CD4-positive, alpha-beta T cell (primary cell): ENCODE measurements around the gene SDK2. TPM values are rescaled to one million over a fixed set of nuclear protein-coding genes. Genes with fewer than 3 reads are reported as not detected.

Source experiments
- ATAC-seq: fragments of 200-7000 bp; cut with Tn5 transposase; one replicate; pipeline ENCODE4 v1.10.0; 2022; ENCODE audit warnings: mild to moderate bottlenecking; ENCODE audit not compliant: poor library complexity
- CTCF ChIA-PET: fragments of 350-600 bp; sonication (Branson Sonifier 250); formaldehyde crosslinking; loops from one replicate; lab custom pipeline; 2021; ENCODE audit warnings: antibody characterized with exemption, inconsistent platforms; lab: Charles Lee
- POLR2A ChIA-PET: fragments of 350-600 bp; sonication (Branson Sonifier 250); formaldehyde crosslinking; loops from one replicate; lab custom pipeline; 2021; ENCODE audit warnings: antibody characterized with exemption, inconsistent platforms; lab: Charles Lee
- DNase-seq, 14 experiments: peaks; one replicate each; pipeline ENCODE4 v3.0.0-alpha.2; 2013 to 2020; ENCODE audit warnings: mixed read lengths in 2 of 14
- H3K27ac ChIP-seq, 2 donors: one replicate each; pipeline versions ENCODE4 v1.5.1 to v1.7.0; 2013; ENCODE audit warnings: low read length in 2 of 2, low read depth in 1 of 2, mild to moderate bottlenecking in 1 of 2
- H3K27me3 ChIP-seq, 2 experiments: 1 replicate in 1 of 2; 2 replicates in 1 of 2; pipeline versions ENCODE4 v1.6.1 to v1.7.0; 2013; ENCODE audit warnings: low read length in 2 of 2, control low read depth in 1 of 2, mild to moderate bottlenecking in 1 of 2, moderate library complexity in 1 of 2; ENCODE audit not compliant: insufficient read depth in 2 of 2, control insufficient read depth in 1 of 2
- H3K36me3 ChIP-seq: one replicate; pipeline ENCODE4 v1.6.1; 2013; ENCODE audit warnings: low read length, control low read depth; ENCODE audit not compliant: insufficient read depth
- H3K4me1 ChIP-seq: one replicate; pipeline ENCODE4 v1.6.1; 2013; ENCODE audit warnings: low read length, control low read depth; ENCODE audit not compliant: insufficient read depth
- H3K4me3 ChIP-seq: one replicate; pipeline ENCODE4 v1.5.1; 2013; ENCODE audit warnings: mild to moderate bottlenecking, low read length, moderate library complexity
- H3K9me3 ChIP-seq, 2 experiments: 1 replicate in 1 of 2; 2 replicates in 1 of 2; pipeline versions ENCODE4 v1.6.1 to v1.7.0; 2013; ENCODE audit warnings: low read length in 2 of 2, mild to moderate bottlenecking in 2 of 2, control low read depth in 1 of 2, moderate library complexity in 1 of 2; ENCODE audit not compliant: control insufficient read depth in 1 of 2, insufficient read depth in 1 of 2
- H3K27ac Mint-ChIP-seq: one replicate; pipeline ENCODE4 v1.8.0; 2020; ENCODE audit warnings: mixed read lengths
- H3K27me3 Mint-ChIP-seq: one replicate; pipeline ENCODE4 v1.8.0; 2021; ENCODE audit warnings: mixed read lengths
- H3K36me3 Mint-ChIP-seq: one replicate; pipeline ENCODE4 v1.8.0; 2021; ENCODE audit warnings: low read depth, mixed read lengths
- H3K4me1 Mint-ChIP-seq: one replicate; pipeline ENCODE4 v1.8.0; 2021; ENCODE audit warnings: low read depth, mixed read lengths
- H3K4me3 Mint-ChIP-seq: one replicate; pipeline ENCODE4 v1.8.0; 2020; ENCODE audit warnings: mild to moderate bottlenecking, mixed read lengths
- H3K9me3 Mint-ChIP-seq: one replicate; pipeline ENCODE4 v1.8.0; 2020; ENCODE audit warnings: mixed read lengths
- CTCF ChIP-seq: fragments of 200-600 bp; IDR thresholded peaks from one replicate; pipeline ENCODE4 v1.8.0; 2022; ENCODE audit warnings: antibody characterized with exemption, mild to moderate bottlenecking
- intact Hi-C, 2 experiments: fragments of 100-400 bp; cut with DNase I in 1 of 2; cut with micrococcal nuclease in 1 of 2; formaldehyde crosslinking; loops; one replicate each; pipeline versions ENCODE4 v1.15.1 to v1.9.0; 2023 to 2025; cut with DNase I, micrococcal nuclease
- total RNA-seq, 174 experiments: library from RNA in 2 of 174; stranded (reverse) in 2 of 174; gene quantifications; one replicate each; pipeline ENCODE4 v1.2.3 and lab custom pipeline; 2021 to 2026

Gene SDK2
- total RNA-seq, 2 experiments from 2014 or later, result 8.1 to 8.2 TPM

DNA sequence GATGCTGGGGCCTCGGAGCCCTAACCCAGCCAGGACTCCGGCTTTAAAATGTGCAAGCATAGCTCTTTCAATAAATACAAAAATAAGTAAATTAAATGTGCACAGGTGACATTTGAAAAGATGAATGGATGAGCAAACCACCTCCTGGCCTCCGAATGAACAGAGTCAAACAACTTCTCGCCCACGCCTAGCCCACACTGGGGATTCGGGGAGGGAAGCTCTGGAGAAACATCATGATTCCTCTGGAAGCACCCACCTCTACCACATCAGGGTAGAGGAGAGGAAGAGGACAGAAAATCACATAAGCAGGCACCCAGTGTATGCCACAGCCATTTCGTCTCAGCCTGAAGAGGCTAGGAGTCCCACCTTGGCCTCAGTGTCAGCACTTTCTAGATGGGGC is 105.8 kb downstream of the SDK2 start:
- Histone ChIP-seq H3K36me3 (no peaks in the 10 kb centered on the region), H3K4me3 (no peak overlapping the region), H3K4me1 (no peaks in the 10 kb centered on the region), H3K9me3 (no peaks in the 10 kb centered on the region), H3K27me3 (no peaks in the 10 kb centered on the region), H3K27ac (no peak overlapping the region)
- Mint-ChIP-seq H3K4me1 (no peaks in the 10 kb centered on the region), H3K27me3 (no peaks in the 10 kb centered on the region), H3K4me3 (no peak overlapping the region), H3K9me3 (no peaks in the 10 kb centered on the region), H3K36me3 (no peaks in the 10 kb centered on the region), H3K27ac (no peak overlapping the region)
- no peak for TF ChIP-seq CTCF
- POLR2A ChIA-PET, result no interaction called here
- CTCF ChIA-PET, result no interaction called here
- DNase-seq (no peak), ATAC-seq (no peak)
- intact Hi-C loops, result no loop called here

DNA sequence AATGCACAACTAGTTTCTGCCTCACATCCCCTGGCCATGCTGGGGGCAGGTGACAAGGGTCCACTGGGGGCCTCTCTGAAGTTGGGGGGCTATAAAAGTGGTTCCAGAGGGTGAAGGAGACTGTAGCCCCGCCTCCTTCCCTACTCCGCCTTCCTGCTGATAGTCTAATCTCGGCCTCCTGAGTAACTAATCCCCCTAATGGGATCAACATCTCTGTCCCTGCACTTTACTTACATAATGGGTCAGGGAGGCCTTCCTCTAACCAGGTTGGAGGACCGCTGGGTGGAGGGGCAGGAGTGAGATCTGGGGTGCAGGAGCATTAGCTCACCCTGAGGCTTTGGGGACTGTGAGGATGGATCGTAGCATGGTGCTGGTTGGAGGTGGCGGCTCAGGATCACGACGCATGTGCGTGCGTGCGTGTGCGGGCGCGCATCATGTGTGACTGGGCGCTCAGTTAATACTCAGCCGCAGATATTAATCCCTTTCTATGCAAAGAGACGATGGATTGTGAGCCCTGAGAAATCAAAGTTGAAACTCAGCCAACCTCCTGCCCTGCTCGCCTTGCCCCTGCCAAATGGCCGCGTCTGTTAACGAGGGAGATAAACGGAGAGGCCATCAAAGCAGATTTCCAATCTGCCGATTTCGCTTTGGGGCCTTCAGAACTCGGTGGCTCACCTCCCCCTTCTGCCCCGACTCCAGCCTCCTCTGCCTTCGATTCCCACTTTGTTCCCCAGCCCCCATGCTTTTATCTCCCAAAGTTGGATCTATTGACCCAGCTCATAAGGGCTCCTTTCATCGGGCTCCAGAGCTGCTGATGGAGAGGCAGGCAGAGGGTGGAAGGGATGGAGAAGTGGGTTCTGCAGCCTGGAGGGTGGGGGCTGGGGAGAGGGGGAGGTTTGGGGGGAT is 107.3 kb downstream of the SDK2 start:
- POLR2A ChIA-PET, result no interaction called here
- intact Hi-C loops, result no loop called here
- no peak overlapping the region for H3K27ac Mint-ChIP-seq
- DNase-seq, result no peak
- Histone ChIP-seq H3K27ac (no peak overlapping the region), H3K4me3 (no peak overlapping the region), H3K4me1 (no peaks in the 10 kb centered on the region), H3K9me3 (no peaks in the 10 kb centered on the region), H3K36me3 (no peaks in the 10 kb centered on the region), H3K27me3 (no peaks in the 10 kb centered on the region)
- no peaks in the 10 kb centered on the region for H3K36me3 Mint-ChIP-seq
- no peaks in the 10 kb centered on the region for H3K9me3 Mint-ChIP-seq
- H3K4me3 Mint-ChIP-seq, result no peak overlapping the region
- ATAC-seq, result no peak
- CTCF ChIA-PET, result no interaction called here
- no peaks in the 10 kb centered on the region for H3K27me3 Mint-ChIP-seq
- TF ChIP-seq CTCF, result no peak
- no peaks in the 10 kb centered on the region for H3K4me1 Mint-ChIP-seq

- intact Hi-C loops, result no loop called here
- ATAC-seq (no peak), DNase-seq (no peak)
- Histone ChIP-seq H3K27ac (no peak overlapping the region), H3K9me3 (no peaks in the 10 kb centered on the region), H3K27me3 (no peaks in the 10 kb centered on the region), H3K36me3 (no peaks in the 10 kb centered on the region), H3K4me1 (no peaks in the 10 kb centered on the region), H3K4me3 (no peak overlapping the region)
- Mint-ChIP-seq H3K4me1 (no peaks in the 10 kb centered on the region), H3K36me3 (no peaks in the 10 kb centered on the region), H3K27me3 (no peaks in the 10 kb centered on the region), H3K9me3 (no peaks in the 10 kb centered on the region), H3K4me3 (no peak overlapping the region), H3K27ac (no peak overlapping the region)
- ChIA-PET CTCF (no interaction called here), POLR2A (no interaction called here)
- TF ChIP-seq CTCF, result no peak
Measured at GRCh38 chr17:73535746-73536145, 108.5 kb downstream of the SDK2 start.
